Thyroid gland (tissue), 4 donors: ENCODE results near the gene TMEM272.

Experiments used
- CTCF ChIP-seq, 6 experiments: fragments of 200-600 bp in 3 of 6; fragments of 450-650 bp in 3 of 6; sonication (generic) in 3 of 6; IDR thresholded peaks; one replicate each; pipeline ENCODE4 v1.5.1; 2016 to 2019; ENCODE audit warnings: antibody characterized with exemption in 6 of 6, mild to moderate bottlenecking in 2 of 6, inconsistent platforms in 1 of 6, moderate library complexity in 1 of 6
- POLR2A ChIP-seq, 2 donors: fragments of 450-650 bp; IDR thresholded peaks; one replicate each; pipeline ENCODE4 v1.6.1; 2017; ENCODE audit warnings: antibody characterized with exemption in 2 of 2, mild to moderate bottlenecking in 2 of 2, moderate library complexity in 1 of 2

- TF ChIP-seq POLR2A (IDR thresholded peaks at IDR 0.05) (no peak), CTCF (IDR thresholded peaks at IDR 0.05) (no peak)
Observed at GRCh38 chr13:51811920-51812451, 33.0 kb downstream of the TMEM272 start.
